OCI-LY3 (cell line): ENCODE data around the gene NOVA2.

Experiments used
- EZH2phosphoT487 ChIP-seq: fragments of 200-600 bp; shearing (Covaris generic); IDR thresholded peaks from 2 replicates; pipeline ENCODE4 v1.6.1; 2018; ENCODE audit warnings: antibody characterized with exemption, mixed run types, low read depth
- TF ChIP-seq, protein P1 (sequence below): fragments of 200-600, 300-600 bp; sonication (generic); IDR thresholded peaks from 2 replicates; pipeline ENCODE4 v1.5.1; 2014; ENCODE audit warnings: antibody characterized with exemption, low read length, low read depth

GRCh38 chr19:46020819-46021125 is 47.1 kb upstream of the NOVA2 start:
- TF ChIP-seq, protein P1, sequence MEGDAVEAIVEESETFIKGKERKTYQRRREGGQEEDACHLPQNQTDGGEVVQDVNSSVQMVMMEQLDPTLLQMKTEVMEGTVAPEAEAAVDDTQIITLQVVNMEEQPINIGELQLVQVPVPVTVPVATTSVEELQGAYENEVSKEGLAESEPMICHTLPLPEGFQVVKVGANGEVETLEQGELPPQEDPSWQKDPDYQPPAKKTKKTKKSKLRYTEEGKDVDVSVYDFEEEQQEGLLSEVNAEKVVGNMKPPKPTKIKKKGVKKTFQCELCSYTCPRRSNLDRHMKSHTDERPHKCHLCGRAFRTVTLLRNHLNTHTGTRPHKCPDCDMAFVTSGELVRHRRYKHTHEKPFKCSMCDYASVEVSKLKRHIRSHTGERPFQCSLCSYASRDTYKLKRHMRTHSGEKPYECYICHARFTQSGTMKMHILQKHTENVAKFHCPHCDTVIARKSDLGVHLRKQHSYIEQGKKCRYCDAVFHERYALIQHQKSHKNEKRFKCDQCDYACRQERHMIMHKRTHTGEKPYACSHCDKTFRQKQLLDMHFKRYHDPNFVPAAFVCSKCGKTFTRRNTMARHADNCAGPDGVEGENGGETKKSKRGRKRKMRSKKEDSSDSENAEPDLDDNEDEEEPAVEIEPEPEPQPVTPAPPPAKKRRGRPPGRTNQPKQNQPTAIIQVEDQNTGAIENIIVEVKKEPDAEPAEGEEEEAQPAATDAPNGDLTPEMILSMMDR = no peak
- TF ChIP-seq EZH2phosphoT487 = no peak
